22Rv1 (cell line): ENCODE results near the gene ACAN.

Source experiments
- ZFX ChIP-seq: fragments of 450-650 bp; IDR thresholded peaks from 2 replicates; pipeline ENCODE4 v1.6.1; 2017; ENCODE audit warnings: antibody characterized with exemption, borderline replicate concordance
- TF ChIP-seq, protein P1 (sequence below): fragments of 450-650 bp; IDR thresholded peaks from 2 replicates; pipeline ENCODE4 v1.5.1; 2017; ENCODE audit warnings: mild to moderate bottlenecking

DNA sequence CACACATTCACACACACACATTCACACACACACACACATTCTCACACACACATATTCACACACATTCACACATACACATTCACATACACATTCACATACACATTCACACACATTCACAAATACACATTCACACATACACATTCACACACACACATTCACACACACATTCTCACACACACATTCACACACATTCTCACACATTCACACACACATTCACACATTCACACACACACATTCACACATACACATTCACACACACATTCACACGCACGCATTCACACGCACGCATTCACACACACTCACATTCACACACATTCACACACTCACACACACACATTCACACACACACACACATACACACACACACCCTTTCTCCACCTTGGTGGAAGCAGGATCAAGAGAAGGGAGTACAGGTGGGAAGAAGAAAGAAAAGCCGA is 97.8 kb downstream of the ACAN start:
- TF ChIP-seq ZFX, result no peak
- TF ChIP-seq, protein P1, sequence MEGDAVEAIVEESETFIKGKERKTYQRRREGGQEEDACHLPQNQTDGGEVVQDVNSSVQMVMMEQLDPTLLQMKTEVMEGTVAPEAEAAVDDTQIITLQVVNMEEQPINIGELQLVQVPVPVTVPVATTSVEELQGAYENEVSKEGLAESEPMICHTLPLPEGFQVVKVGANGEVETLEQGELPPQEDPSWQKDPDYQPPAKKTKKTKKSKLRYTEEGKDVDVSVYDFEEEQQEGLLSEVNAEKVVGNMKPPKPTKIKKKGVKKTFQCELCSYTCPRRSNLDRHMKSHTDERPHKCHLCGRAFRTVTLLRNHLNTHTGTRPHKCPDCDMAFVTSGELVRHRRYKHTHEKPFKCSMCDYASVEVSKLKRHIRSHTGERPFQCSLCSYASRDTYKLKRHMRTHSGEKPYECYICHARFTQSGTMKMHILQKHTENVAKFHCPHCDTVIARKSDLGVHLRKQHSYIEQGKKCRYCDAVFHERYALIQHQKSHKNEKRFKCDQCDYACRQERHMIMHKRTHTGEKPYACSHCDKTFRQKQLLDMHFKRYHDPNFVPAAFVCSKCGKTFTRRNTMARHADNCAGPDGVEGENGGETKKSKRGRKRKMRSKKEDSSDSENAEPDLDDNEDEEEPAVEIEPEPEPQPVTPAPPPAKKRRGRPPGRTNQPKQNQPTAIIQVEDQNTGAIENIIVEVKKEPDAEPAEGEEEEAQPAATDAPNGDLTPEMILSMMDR, result no peak
